ENCODE results near the gene CTDP1.

DNA sequence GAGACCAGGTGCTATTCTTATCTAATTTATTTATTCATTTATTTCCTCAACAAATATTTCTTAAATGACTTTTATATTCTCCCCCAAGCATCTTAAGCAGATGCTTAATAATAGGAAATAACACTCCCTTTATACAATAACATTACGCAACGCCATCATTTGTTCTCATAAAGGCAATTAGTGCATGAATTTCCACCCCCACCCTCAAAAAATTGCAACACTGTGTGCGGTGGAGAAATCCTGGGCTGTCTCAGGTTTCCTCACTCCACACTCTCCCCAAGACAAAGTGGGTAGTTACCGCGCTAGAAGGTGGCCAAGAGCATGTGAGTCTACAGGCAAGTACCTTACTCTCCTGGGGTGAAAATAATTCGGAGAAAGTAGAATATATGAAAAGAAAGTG is 37.0 kb upstream of the CTDP1 start:
- TF ChIP-seq, protein P1, sequence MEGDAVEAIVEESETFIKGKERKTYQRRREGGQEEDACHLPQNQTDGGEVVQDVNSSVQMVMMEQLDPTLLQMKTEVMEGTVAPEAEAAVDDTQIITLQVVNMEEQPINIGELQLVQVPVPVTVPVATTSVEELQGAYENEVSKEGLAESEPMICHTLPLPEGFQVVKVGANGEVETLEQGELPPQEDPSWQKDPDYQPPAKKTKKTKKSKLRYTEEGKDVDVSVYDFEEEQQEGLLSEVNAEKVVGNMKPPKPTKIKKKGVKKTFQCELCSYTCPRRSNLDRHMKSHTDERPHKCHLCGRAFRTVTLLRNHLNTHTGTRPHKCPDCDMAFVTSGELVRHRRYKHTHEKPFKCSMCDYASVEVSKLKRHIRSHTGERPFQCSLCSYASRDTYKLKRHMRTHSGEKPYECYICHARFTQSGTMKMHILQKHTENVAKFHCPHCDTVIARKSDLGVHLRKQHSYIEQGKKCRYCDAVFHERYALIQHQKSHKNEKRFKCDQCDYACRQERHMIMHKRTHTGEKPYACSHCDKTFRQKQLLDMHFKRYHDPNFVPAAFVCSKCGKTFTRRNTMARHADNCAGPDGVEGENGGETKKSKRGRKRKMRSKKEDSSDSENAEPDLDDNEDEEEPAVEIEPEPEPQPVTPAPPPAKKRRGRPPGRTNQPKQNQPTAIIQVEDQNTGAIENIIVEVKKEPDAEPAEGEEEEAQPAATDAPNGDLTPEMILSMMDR (tag by site-specific recombination; IDR thresholded peaks at IDR 0.05), result no peak
- no peak for TF ChIP-seq ZNF530 (tag by site-specific recombination; IDR thresholded peaks at IDR 0.05; ENCODE audit: low read depth)
- no peak for TF ChIP-seq ZNF596 (tag by site-specific recombination; IDR thresholded peaks at IDR 0.05)
- TF ChIP-seq ZNF274 (IDR thresholded peaks at IDR 0.05; ENCODE audit: low read length), result no peak
- TF ChIP-seq ZNF274 (tag by site-specific recombination; IDR thresholded peaks at IDR 0.05; ENCODE audit: borderline replicate concordance), result no peak
- TF ChIP-seq ZSCAN30 (tag by site-specific recombination; IDR thresholded peaks at IDR 0.05), result no peak

Measured in HEK293 (cell line).